HepG2 (cell line): ENCODE results near the gene GPD1. TPM values are rescaled to one million over a fixed set of nuclear protein-coding genes. Genes with fewer than 3 reads are reported as not detected.
A peak's percentile ranks its signal among the peaks of the same experiment; 100 is the strongest.

Experiments
- ARID5B ChIP-seq: IDR thresholded peaks from 2 replicates; pipeline ENCODE4 v1.4.0; 2020; ENCODE audit warnings: mild to moderate bottlenecking, missing genetic modification reagents
- CBX1 ChIP-seq: IDR thresholded peaks from one replicate; pipeline ENCODE4 v1.6.1; 2016; ENCODE audit warnings: antibody characterized with exemption, low read depth
- MAF1 ChIP-seq: sonication (generic); formaldehyde crosslinking; IDR thresholded peaks from 2 replicates; pipeline ENCODE4 v1.5.0; 2020; ENCODE audit warnings: missing genetic modification reagents, borderline replicate concordance
- MNT ChIP-seq: fragments of 450-650 bp; IDR thresholded peaks from 2 replicates; pipeline ENCODE4 v1.6.1; 2016
- MTA1 ChIP-seq: sonication (generic); formaldehyde crosslinking; IDR thresholded peaks from 2 replicates; pipeline ENCODE4 v1.4.0; 2020; ENCODE audit warnings: missing genetic modification reagents, mild to moderate bottlenecking, borderline replicate concordance
- NFKB2 ChIP-seq: sonication (generic); formaldehyde crosslinking; IDR thresholded peaks from 2 replicates; pipeline ENCODE4 v1.4.0; 2020; ENCODE audit warnings: missing genetic modification reagents, borderline replicate concordance
- NFKBIZ ChIP-seq: IDR thresholded peaks from 2 replicates; pipeline ENCODE4 v1.6.1; 2018; ENCODE audit warnings: missing genetic modification reagents, missing compliant biosample characterization
- SIX1 ChIP-seq: sonication (generic); formaldehyde crosslinking; IDR thresholded peaks from 2 replicates; pipeline ENCODE4 v1.4.0; 2020; ENCODE audit warnings: missing genetic modification reagents, borderline replicate concordance
- TFAP4 ChIP-seq: sonication (generic); IDR thresholded peaks from 2 replicates; pipeline ENCODE4 v1.6.1; 2016; ENCODE audit warnings: low read depth, borderline replicate concordance
- ZBED4 ChIP-seq: sonication (generic); formaldehyde crosslinking; IDR thresholded peaks from 2 replicates; pipeline ENCODE4 v1.4.0; 2020; ENCODE audit warnings: missing genetic modification reagents, borderline replicate concordance
- ZNF549 ChIP-seq: sonication (generic); formaldehyde crosslinking; IDR thresholded peaks from 2 replicates; pipeline ENCODE4 v1.5.0; 2020; ENCODE audit warnings: missing genetic modification reagents
- ZNF574 ChIP-seq: sonication (generic); formaldehyde crosslinking; IDR thresholded peaks from 2 replicates; pipeline ENCODE4 v1.4.0; 2020; ENCODE audit warnings: missing genetic modification reagents
- ZNF629 ChIP-seq: sonication (generic); formaldehyde crosslinking; conservative IDR thresholded peaks from 2 replicates; pipeline ENCODE4 v1.5.0; 2020; ENCODE audit warnings: missing genetic modification reagents
- ZNF784 ChIP-seq: sonication (generic); formaldehyde crosslinking; IDR thresholded peaks from 2 replicates; pipeline ENCODE4 v1.5.1; 2020; ENCODE audit warnings: missing genetic modification reagents, mild to moderate bottlenecking, borderline replicate concordance
- polyA plus RNA-seq, 8 experiments: library from polyadenylated mRNA; depleted of rRNA in 3 of 8; stranded (reverse) in 7 of 8; unstranded in 1 of 8; fragments of >200 nt; fragmentation: Illumina TruSeq in 4 of 8; extraction: Trizol in 4 of 8; gene quantifications; 2 replicates each; pipeline versions ENCODE4 v1.2.1 to v1.2.3, GENCODE V29; 2011 to 2016; ENCODE audit warnings: low read depth in 4 of 8, missing spikeins in 1 of 8, mixed read lengths in 1 of 8; ENCODE audit not compliant: insufficient read depth in 1 of 8
- total RNA-seq, 5 experiments: library from RNA; depleted of rRNA; stranded (reverse); fragments of >200 nt; fragmentation: Illumina TruSeq; extraction: Trizol; gene quantifications; 2 replicates each; pipeline ENCODE4 v1.2.3, GENCODE V29; 2016; ENCODE audit warnings: low read depth in 1 of 5

GPD1 gene
- total and polyA plus RNA-seq, 2 of the 13 experiments (the other 11 are each of a cell fraction or from before 2014, with no cell fraction given) = 3.7 to 30.6 TPM

- TF ChIP-seq MNT = peak; percentile 70
- TF ChIP-seq MAF1 (CRISPR knock-in tag) = no peak
- TF ChIP-seq ZBED4 (CRISPR knock-in tag) = no peak
- no peak; the same call in 1 of the 2 replicates for TF ChIP-seq TFAP4
- TF ChIP-seq ARID5B = 0 out of 2 replicates have a peak, but pooled peaks have one; percentile 13
- TF ChIP-seq ZNF629 (CRISPR knock-in tag) = no peak
- peak; percentile 92 for TF ChIP-seq ZNF574 (CRISPR knock-in tag)
- TF ChIP-seq ZNF784 = peak; percentile 71; the same call in 1 of the 2 replicates
- TF ChIP-seq ZNF549 (CRISPR knock-in tag) = no peak
- TF ChIP-seq SIX1 = no peak
- peak; percentile 59; the same call in 1 of the 2 replicates for TF ChIP-seq MTA1 (CRISPR knock-in tag)
- peak; percentile 91; the same call in 1 of the 2 replicates for TF ChIP-seq NFKB2 (CRISPR knock-in tag)
- no peak for TF ChIP-seq NFKBIZ (CRISPR knock-in tag)
- peak; percentile 65 for TF ChIP-seq CBX1
Observed at GRCh38 chr12:50111693-50112455, 8.1 kb downstream of the GPD1 start, which contains the start of gene COX14 (continued).
